A172 (cell line): ENCODE results near the gene TRABD2B. TPM values are rescaled to one million over a fixed set of nuclear protein-coding genes. Genes with fewer than 3 reads are reported as not detected.

Source experiments
- DNase-seq: peaks from one replicate; pipeline ENCODE4 v3.0.0-alpha.2; 2015; ENCODE audit warnings: low spot score
- total RNA-seq: library from RNA; depleted of rRNA; stranded (reverse); fragments of >200 nt; shearing (Covaris generic); gene quantifications from 2 replicates; pipeline ENCODE4 v1.2.3, GENCODE V29; 2014

Gene TRABD2B
- total RNA-seq, 1 experiment from 2014 or later = 2.0 TPM

GRCh38 chr1:47911892-47912291 lies 85.3 kb downstream of the TRABD2B start:
- DNase-seq = no peak

GRCh38 chr1:47911424-47911823 lies 85.8 kb downstream of the TRABD2B start:
- DNase-seq = no peak

GRCh38 chr1:47908258-47908657 lies 88.9 kb downstream of the TRABD2B start:
- no peak for DNase-seq

GRCh38 chr1:47907177-47907528 lies 90.0 kb downstream of the TRABD2B start:
- DNase-seq = no peak

- no peak for DNase-seq
Measured at GRCh38 chr1:47906527-47907176, 90.5 kb downstream of the TRABD2B start.

GRCh38 chr1:47906009-47906432 lies 91.2 kb downstream of the TRABD2B start:
- peak; percentile 85 for DNase-seq

- DNase-seq = no peak
Measured at GRCh38 chr1:47903723-47904122, 93.5 kb downstream of the TRABD2B start.

- no peak for DNase-seq
Measured at GRCh38 chr1:47901001-47901575, 96.1 kb downstream of the TRABD2B start.

- no peak for DNase-seq
Measured at GRCh38 chr1:47898133-47898845, 98.9 kb downstream of the TRABD2B start.

GRCh38 chr1:47895279-47896125 lies 101.7 kb downstream of the TRABD2B start:
- DNase-seq = no peak

- peak; percentile 82 for DNase-seq
Measured at GRCh38 chr1:47894410-47895278, 102.5 kb downstream of the TRABD2B start.

- no peak for DNase-seq
Measured at GRCh38 chr1:47893412-47893811, 103.8 kb downstream of the TRABD2B start.

- DNase-seq = no peak
Measured at GRCh38 chr1:47890779-47891178, 106.4 kb downstream of the TRABD2B start.

GRCh38 chr1:47888294-47888629 lies 108.9 kb downstream of the TRABD2B start:
- DNase-seq = no peak

GRCh38 chr1:47887475-47888293 lies 109.5 kb downstream of the TRABD2B start:
- DNase-seq = no peak

- DNase-seq = no peak
Measured at GRCh38 chr1:47887060-47887459, 110.1 kb downstream of the TRABD2B start.

GRCh38 chr1:47886141-47886540 lies 111.0 kb downstream of the TRABD2B start:
- no peak for DNase-seq

- DNase-seq = no peak
Measured at GRCh38 chr1:47885062-47885830, 111.9 kb downstream of the TRABD2B start.

GRCh38 chr1:47883963-47884362 lies 113.2 kb downstream of the TRABD2B start:
- no peak for DNase-seq
